GM18505 (cell line): Measurements from ENCODE around the gene HOXA1.

Experiments
- ATAC-seq: cut with Tn5 transposase; IDR thresholded peaks from one replicate; pipeline ENCODE4 v1.9.1; 2021; ENCODE audit not compliant: unreplicated experiment
- POLR2A ChIP-seq: IDR thresholded peaks from 4 replicates; pipeline ENCODE4 v1.6.1; 2011; ENCODE audit warnings: borderline replicate concordance; ENCODE audit not compliant: insufficient read depth, insufficient read length; ENCODE audit errors: extremely low read depth

The HOXA1 gene

GRCh38 chr7:27095897-27096767 lies at the start of gene HOXA1:
Gene HOXA1 (minus strand): TSS chr7:27096000. CDS start chr7:27095912, 88 bp downstream.
- peak; percentile 81 for ATAC-seq
- peak; percentile 65 for TF ChIP-seq POLR2A

- no peak for ATAC-seq
- TF ChIP-seq POLR2A: no peak
Measured at GRCh38 chr7:27145165-27145913, 49.5 kb upstream of the HOXA1 start.

- TF ChIP-seq POLR2A: no peak
- ATAC-seq: no peak
Measured at GRCh38 chr7:27144781-27145164, 49.0 kb upstream of the HOXA1 start.

- ATAC-seq: no peak
- TF ChIP-seq POLR2A: no peak
Measured at GRCh38 chr7:27143950-27144780, 48.4 kb upstream of the HOXA1 start.

GRCh38 chr7:27143023-27143949 lies 47.5 kb upstream of the HOXA1 start, which contains the start of gene HOXA5:
Gene HOXA5 (minus strand): TSS chr7:27143681. CDS start chr7:27143607, 74 bp downstream.
- no peak for TF ChIP-seq POLR2A
- ATAC-seq: no peak

GRCh38 chr7:27142580-27143022 lies 46.8 kb upstream of the HOXA1 start:
- TF ChIP-seq POLR2A: no peak
- no peak for ATAC-seq

GRCh38 chr7:27141923-27142579 lies 46.3 kb upstream of the HOXA1 start:
- no peak for TF ChIP-seq POLR2A
- no peak for ATAC-seq

GRCh38 chr7:27141137-27141922 lies 45.5 kb upstream of the HOXA1 start:
- no peak for ATAC-seq
- no peak for TF ChIP-seq POLR2A

GRCh38 chr7:27140126-27140857 lies 44.5 kb upstream of the HOXA1 start:
- TF ChIP-seq POLR2A: no peak
- no peak for ATAC-seq

GRCh38 chr7:27139334-27140125 lies 43.7 kb upstream of the HOXA1 start:
- no peak for ATAC-seq
- TF ChIP-seq POLR2A: no peak
